ENCODE measurements around the gene PSMD2.

DNA sequence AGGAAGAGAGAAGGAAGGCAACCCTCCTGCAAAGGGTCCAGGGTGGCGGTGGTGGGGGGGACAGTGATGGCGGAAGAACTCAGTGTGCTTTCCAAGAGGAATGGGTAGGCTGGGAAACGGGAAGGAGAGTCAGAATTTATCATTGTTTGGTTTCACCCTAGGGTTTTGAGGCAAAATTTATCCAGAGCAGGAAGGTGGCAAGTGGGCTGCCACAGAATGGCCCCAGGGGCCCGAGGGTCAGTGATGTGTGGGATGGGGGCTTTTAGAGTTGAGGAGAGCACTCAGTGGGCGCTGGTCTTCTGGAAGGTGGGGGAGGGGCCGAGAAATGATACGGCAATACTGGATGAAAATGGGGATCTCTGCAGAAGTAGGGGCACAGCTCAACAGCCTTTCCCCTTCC is 38.9 kb downstream of the PSMD2 start:
- TF ChIP-seq, protein P1, sequence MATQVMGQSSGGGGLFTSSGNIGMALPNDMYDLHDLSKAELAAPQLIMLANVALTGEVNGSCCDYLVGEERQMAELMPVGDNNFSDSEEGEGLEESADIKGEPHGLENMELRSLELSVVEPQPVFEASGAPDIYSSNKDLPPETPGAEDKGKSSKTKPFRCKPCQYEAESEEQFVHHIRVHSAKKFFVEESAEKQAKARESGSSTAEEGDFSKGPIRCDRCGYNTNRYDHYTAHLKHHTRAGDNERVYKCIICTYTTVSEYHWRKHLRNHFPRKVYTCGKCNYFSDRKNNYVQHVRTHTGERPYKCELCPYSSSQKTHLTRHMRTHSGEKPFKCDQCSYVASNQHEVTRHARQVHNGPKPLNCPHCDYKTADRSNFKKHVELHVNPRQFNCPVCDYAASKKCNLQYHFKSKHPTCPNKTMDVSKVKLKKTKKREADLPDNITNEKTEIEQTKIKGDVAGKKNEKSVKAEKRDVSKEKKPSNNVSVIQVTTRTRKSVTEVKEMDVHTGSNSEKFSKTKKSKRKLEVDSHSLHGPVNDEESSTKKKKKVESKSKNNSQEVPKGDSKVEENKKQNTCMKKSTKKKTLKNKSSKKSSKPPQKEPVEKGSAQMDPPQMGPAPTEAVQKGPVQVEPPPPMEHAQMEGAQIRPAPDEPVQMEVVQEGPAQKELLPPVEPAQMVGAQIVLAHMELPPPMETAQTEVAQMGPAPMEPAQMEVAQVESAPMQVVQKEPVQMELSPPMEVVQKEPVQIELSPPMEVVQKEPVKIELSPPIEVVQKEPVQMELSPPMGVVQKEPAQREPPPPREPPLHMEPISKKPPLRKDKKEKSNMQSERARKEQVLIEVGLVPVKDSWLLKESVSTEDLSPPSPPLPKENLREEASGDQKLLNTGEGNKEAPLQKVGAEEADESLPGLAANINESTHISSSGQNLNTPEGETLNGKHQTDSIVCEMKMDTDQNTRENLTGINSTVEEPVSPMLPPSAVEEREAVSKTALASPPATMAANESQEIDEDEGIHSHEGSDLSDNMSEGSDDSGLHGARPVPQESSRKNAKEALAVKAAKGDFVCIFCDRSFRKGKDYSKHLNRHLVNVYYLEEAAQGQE (IDR thresholded peaks at IDR 0.05), result no peak
- TF ChIP-seq, protein P2, sequence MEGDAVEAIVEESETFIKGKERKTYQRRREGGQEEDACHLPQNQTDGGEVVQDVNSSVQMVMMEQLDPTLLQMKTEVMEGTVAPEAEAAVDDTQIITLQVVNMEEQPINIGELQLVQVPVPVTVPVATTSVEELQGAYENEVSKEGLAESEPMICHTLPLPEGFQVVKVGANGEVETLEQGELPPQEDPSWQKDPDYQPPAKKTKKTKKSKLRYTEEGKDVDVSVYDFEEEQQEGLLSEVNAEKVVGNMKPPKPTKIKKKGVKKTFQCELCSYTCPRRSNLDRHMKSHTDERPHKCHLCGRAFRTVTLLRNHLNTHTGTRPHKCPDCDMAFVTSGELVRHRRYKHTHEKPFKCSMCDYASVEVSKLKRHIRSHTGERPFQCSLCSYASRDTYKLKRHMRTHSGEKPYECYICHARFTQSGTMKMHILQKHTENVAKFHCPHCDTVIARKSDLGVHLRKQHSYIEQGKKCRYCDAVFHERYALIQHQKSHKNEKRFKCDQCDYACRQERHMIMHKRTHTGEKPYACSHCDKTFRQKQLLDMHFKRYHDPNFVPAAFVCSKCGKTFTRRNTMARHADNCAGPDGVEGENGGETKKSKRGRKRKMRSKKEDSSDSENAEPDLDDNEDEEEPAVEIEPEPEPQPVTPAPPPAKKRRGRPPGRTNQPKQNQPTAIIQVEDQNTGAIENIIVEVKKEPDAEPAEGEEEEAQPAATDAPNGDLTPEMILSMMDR (IDR thresholded peaks at IDR 0.05; ENCODE audit: low read depth, low read length, missing input control), result no peak
- TF ChIP-seq JUND (IDR thresholded peaks at IDR 0.05), result no peak
- no peak for TF ChIP-seq GABPA (IDR thresholded peaks at IDR 0.05 in 1 of 2, conservative IDR thresholded peaks at IDR 0.05 in 1 of 2)
- TF ChIP-seq, protein P3, sequence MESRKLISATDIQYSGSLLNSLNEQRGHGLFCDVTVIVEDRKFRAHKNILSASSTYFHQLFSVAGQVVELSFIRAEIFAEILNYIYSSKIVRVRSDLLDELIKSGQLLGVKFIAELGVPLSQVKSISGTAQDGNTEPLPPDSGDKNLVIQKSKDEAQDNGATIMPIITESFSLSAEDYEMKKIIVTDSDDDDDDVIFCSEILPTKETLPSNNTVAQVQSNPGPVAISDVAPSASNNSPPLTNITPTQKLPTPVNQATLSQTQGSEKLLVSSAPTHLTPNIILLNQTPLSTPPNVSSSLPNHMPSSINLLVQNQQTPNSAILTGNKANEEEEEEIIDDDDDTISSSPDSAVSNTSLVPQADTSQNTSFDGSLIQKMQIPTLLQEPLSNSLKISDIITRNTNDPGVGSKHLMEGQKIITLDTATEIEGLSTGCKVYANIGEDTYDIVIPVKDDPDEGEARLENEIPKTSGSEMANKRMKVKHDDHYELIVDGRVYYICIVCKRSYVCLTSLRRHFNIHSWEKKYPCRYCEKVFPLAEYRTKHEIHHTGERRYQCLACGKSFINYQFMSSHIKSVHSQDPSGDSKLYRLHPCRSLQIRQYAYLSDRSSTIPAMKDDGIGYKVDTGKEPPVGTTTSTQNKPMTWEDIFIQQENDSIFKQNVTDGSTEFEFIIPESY (IDR thresholded peaks at IDR 0.05), result no peak
- TF ChIP-seq, protein P4, sequence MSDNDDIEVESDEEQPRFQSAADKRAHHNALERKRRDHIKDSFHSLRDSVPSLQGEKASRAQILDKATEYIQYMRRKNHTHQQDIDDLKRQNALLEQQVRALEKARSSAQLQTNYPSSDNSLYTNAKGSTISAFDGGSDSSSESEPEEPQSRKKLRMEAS (IDR thresholded peaks at IDR 0.05), result no peak
